Neural progenitor cell (in vitro differentiated cells): ENCODE results near the gene CDH13. TPM values are rescaled to one million over a fixed set of nuclear protein-coding genes. Genes with fewer than 3 reads are reported as not detected.

ENCODE experiments used
- DNase-seq: peaks from one replicate; pipeline ENCODE4 v3.0.0-alpha.2; 2016; ENCODE audit warnings: low spot score
- H2AFZ ChIP-seq: fragments of 200-600 bp; sonication (generic); replicated peaks from 2 replicates; pipeline ENCODE4 v1.6.1; 2016; ENCODE audit warnings: antibody characterized with exemption
- H3F3A ChIP-seq: fragments of 200-600 bp; sonication (generic); 2 replicates; pipeline ENCODE4 v1.6.1; 2016; ENCODE audit warnings: antibody characterized with exemption, low read depth
- H3K27ac ChIP-seq: fragments of 200-600 bp; sonication (generic); 2 replicates; pipeline ENCODE4 v1.5.1; 2016; ENCODE audit warnings: mild to moderate bottlenecking
- H3K27me3 ChIP-seq: fragments of 200-600 bp; sonication (generic); 2 replicates; pipeline ENCODE4 v1.6.1; 2016; ENCODE audit warnings: mild to moderate bottlenecking, moderate library complexity
- H3K36me3 ChIP-seq: fragments of 200-600 bp; sonication (generic); 2 replicates; pipeline ENCODE4 v1.5.1; 2016
- H3K4me1 ChIP-seq: fragments of 200-600 bp; sonication (generic); 2 replicates; pipeline ENCODE4 v1.6.1; 2016; ENCODE audit warnings: mixed run types
- H3K4me2 ChIP-seq: fragments of 200-600 bp; sonication (generic); 2 replicates; pipeline ENCODE4 v1.6.1; 2016
- H3K4me3 ChIP-seq: fragments of 200-600 bp; sonication (generic); 2 replicates; pipeline ENCODE4 v1.5.1; 2016
- H3K79me2 ChIP-seq: fragments of 200-600 bp; sonication (generic); 2 replicates; pipeline ENCODE4 v1.6.1; 2016; ENCODE audit warnings: low read depth
- H3K9ac ChIP-seq: fragments of 200-600 bp; sonication (generic); 2 replicates; pipeline ENCODE4 v1.6.1; 2016
- H3K9me3 ChIP-seq: fragments of 200-600 bp; sonication (generic); 2 replicates; pipeline ENCODE4 v1.5.1; 2016; ENCODE audit warnings: low read depth
- H4K20me1 ChIP-seq: fragments of 200-600 bp; sonication (generic); 2 replicates; pipeline ENCODE4 v1.6.1; 2016; ENCODE audit warnings: low read depth
- H3K27ac Mint-ChIP-seq: 3 replicates; pipeline ENCODE4 v1.8.0; 2021; ENCODE audit warnings: mixed read lengths
- H3K27me3 Mint-ChIP-seq: 2 replicates; pipeline ENCODE4 v1.8.0; 2022; ENCODE audit warnings: low read depth, mild to moderate bottlenecking, inconsistent platforms, moderate library complexity, mixed read lengths; ENCODE audit not compliant: insufficient read depth
- H3K36me3 Mint-ChIP-seq: 3 replicates; pipeline ENCODE4 v1.8.0; 2021; ENCODE audit warnings: mixed read lengths
- H3K4me1 Mint-ChIP-seq: 3 replicates; pipeline ENCODE4 v1.8.0; 2021; ENCODE audit warnings: mixed read lengths
- H3K4me3 Mint-ChIP-seq: 3 replicates; pipeline ENCODE4 v1.8.0; 2021; ENCODE audit warnings: mild to moderate bottlenecking, moderate library complexity, mixed read lengths
- H3K9me3 Mint-ChIP-seq: 3 replicates; pipeline ENCODE4 v1.8.0; 2020; ENCODE audit warnings: mixed read lengths
- CTCF ChIP-seq: fragments of 200-600 bp; sonication (generic); IDR thresholded peaks from 2 replicates; pipeline ENCODE4 v1.5.1; 2017; ENCODE audit warnings: antibody characterized with exemption, mild to moderate bottlenecking
- EZH2 ChIP-seq: fragments of 200-600 bp; sonication (generic); IDR thresholded peaks from 2 replicates; pipeline ENCODE4 v1.6.1; 2017; ENCODE audit warnings: antibody characterized with exemption, mild to moderate bottlenecking, moderate library complexity
- EZH2phosphoT487 ChIP-seq: fragments of 200-600 bp; sonication (generic); IDR thresholded peaks from 2 replicates; pipeline ENCODE4 v1.6.1; 2017; ENCODE audit warnings: antibody characterized with exemption
- total RNA-seq: library from RNA; depleted of rRNA; stranded (reverse); fragments of >200 nt; gene quantifications from 2 replicates; pipeline ENCODE4 v1.2.3, GENCODE V29; 2015; ENCODE audit warnings: low replicate concordance

The CDH13 gene
- total RNA-seq, 1 donor from 2014 or later: 3.0 TPM

GRCh38 chr16:83609178-83609577 is 982.4 kb downstream of the CDH13 start:
- Mint-ChIP-seq H3K4me3 (no peak overlapping the region), H3K9me3 (peaks cover 11% of the 10 kb centered on the region), H3K36me3 (no peaks in the 10 kb centered on the region), H3K4me1 (peaks cover 16% of the 10 kb centered on the region), H3K27me3 (peaks cover 21% of the 10 kb centered on the region), H3K27ac (no peak overlapping the region)
- Histone ChIP-seq H3F3A (no peaks in the 10 kb centered on the region), H3K4me3 (no peak overlapping the region), H3K4me1 (no peaks in the 10 kb centered on the region), H2AFZ (no peak overlapping the region), H3K9ac (no peak overlapping the region), H3K27me3 (no peaks in the 10 kb centered on the region), H4K20me1 (no peaks in the 10 kb centered on the region), H3K4me2 (no peak overlapping the region), H3K9me3 (no peaks in the 10 kb centered on the region), H3K79me2 (no peaks in the 10 kb centered on the region), H3K27ac (no peak overlapping the region), H3K36me3 (no peaks in the 10 kb centered on the region)
- no peak for TF ChIP-seq CTCF
- TF ChIP-seq EZH2phosphoT487: no peak
- no peak for DNase-seq

- Histone ChIP-seq H3K9ac (no peak overlapping the region), H3K4me2 (no peak overlapping the region), H3K27ac (no peak overlapping the region), H3K79me2 (no peaks in the 10 kb centered on the region), H3K9me3 (no peaks in the 10 kb centered on the region), H3K4me3 (no peak overlapping the region), H3K4me1 (peaks cover 6% of the 10 kb centered on the region), H4K20me1 (no peaks in the 10 kb centered on the region), H3K27me3 (no peaks in the 10 kb centered on the region), H2AFZ (no peak overlapping the region), H3K36me3 (no peaks in the 10 kb centered on the region), H3F3A (no peaks in the 10 kb centered on the region)
- Mint-ChIP-seq H3K9me3 (peaks cover 11% of the 10 kb centered on the region), H3K4me1 (peaks cover 11% of the 10 kb centered on the region), H3K27me3 (peaks cover 2% of the 10 kb centered on the region), H3K27ac (no peak overlapping the region), H3K4me3 (no peak overlapping the region), H3K36me3 (no peaks in the 10 kb centered on the region)
- DNase-seq: no peak
- TF ChIP-seq EZH2: no peak
These were observed 988.6 kb downstream of the CDH13 start for GRCh38 chr16:83615141-83615952.

- Histone ChIP-seq H3K4me3 (no peak overlapping the region), H3K27ac (no peak overlapping the region), H3K9ac (no peak overlapping the region), H3K4me1 (peaks cover 6% of the 10 kb centered on the region), H3K27me3 (no peaks in the 10 kb centered on the region), H2AFZ (no peak overlapping the region), H3K36me3 (no peaks in the 10 kb centered on the region), H4K20me1 (no peaks in the 10 kb centered on the region), H3K79me2 (no peaks in the 10 kb centered on the region), H3K9me3 (no peaks in the 10 kb centered on the region), H3F3A (no peaks in the 10 kb centered on the region), H3K4me2 (no peak overlapping the region)
- Mint-ChIP-seq H3K4me3 (no peak overlapping the region), H3K27ac (no peak overlapping the region), H3K36me3 (no peaks in the 10 kb centered on the region), H3K9me3 (peaks cover 11% of the 10 kb centered on the region), H3K4me1 (peaks cover 15% of the 10 kb centered on the region), H3K27me3 (peaks cover 5% of the 10 kb centered on the region)
- no peak for DNase-seq
- no peak for TF ChIP-seq EZH2phosphoT487
- no peak for TF ChIP-seq CTCF
- no peak for TF ChIP-seq EZH2
These were observed 989.2 kb downstream of the CDH13 start for GRCh38 chr16:83615953-83616350.
